Effector memory CD8-positive, alpha-beta T cell (primary cell): Measurements from ENCODE around the gene NODAL.

Experiments
- ATAC-seq: fragments of 150-1000 bp; cut with Tn5 transposase; replicated peaks from 2 replicates; pipeline ENCODE4 v1.10.0; 2021; ENCODE audit warnings: mild to moderate bottlenecking, moderate library complexity
- DNase-seq, 3 experiments: peaks; one replicate each; pipeline ENCODE4 v3.0.0; 2021
- H3K27ac Mint-ChIP-seq, 2 donors: one replicate each; pipeline ENCODE4 v1.8.0; 2022; ENCODE audit warnings: mild to moderate bottlenecking in 2 of 2, mixed read lengths in 2 of 2, moderate library complexity in 2 of 2
- H3K27me3 Mint-ChIP-seq, 2 donors: one replicate each; pipeline ENCODE4 v1.8.0; 2022; ENCODE audit warnings: mixed read lengths in 2 of 2
- H3K36me3 Mint-ChIP-seq: one replicate; pipeline ENCODE4 v1.8.0; 2022; ENCODE audit warnings: mild to moderate bottlenecking, moderate library complexity, mixed read lengths; ENCODE audit not compliant: insufficient read depth
- H3K4me1 Mint-ChIP-seq, 2 donors: one replicate each; pipeline ENCODE4 v1.8.0; 2022; ENCODE audit warnings: low read depth in 2 of 2, mixed read lengths in 2 of 2
- H3K4me3 Mint-ChIP-seq, 2 donors: one replicate each; pipeline ENCODE4 v1.8.0; 2022; ENCODE audit warnings: mild to moderate bottlenecking in 2 of 2, mixed read lengths in 2 of 2, moderate library complexity in 2 of 2
- H3K9me3 Mint-ChIP-seq, 2 donors: one replicate each; pipeline ENCODE4 v1.8.0; 2022; ENCODE audit warnings: mixed read lengths in 2 of 2

NODAL gene

GRCh38 chr10:70410608-70411007, 30.9 kb downstream of the NODAL start:
- Mint-ChIP-seq H3K27ac (peak overlapping the region in 1 of 2 donors; percentile 56), H3K27me3 (no peaks in the 10 kb centered on the region), H3K4me1 (peaks cover 38 to 71% of the 10 kb centered on the region in 2 donors), H3K4me3 (no peak overlapping the region), H3K36me3 (peaks cover 25% of the 10 kb centered on the region), H3K9me3 (no peaks in the 10 kb centered on the region)
- ATAC-seq (no peak), DNase-seq (no peak)

- peak overlapping the region in 1 of 2 donors; percentile 56 for H3K27ac Mint-ChIP-seq
Observed at GRCh38 chr10:70409772-70410171, 31.7 kb downstream of the NODAL start.

GRCh38 chr10:70405037-70405824, 36.2 kb downstream of the NODAL start:
- peaks cover 37 to 54% of the 10 kb centered on the region in 2 donors for H3K4me1 Mint-ChIP-seq
- peaks cover 26% of the 10 kb centered on the region for H3K36me3 Mint-ChIP-seq
- H3K27me3 Mint-ChIP-seq, result no peaks in the 10 kb centered on the region
- no peaks in the 10 kb centered on the region for H3K9me3 Mint-ChIP-seq
- H3K4me3 Mint-ChIP-seq, result peak overlapping the region; percentile 98 to 100
- DNase-seq (peak in 2 of 3 experiments; percentile 3 to 4), ATAC-seq (peak; percentile 33)
- H3K27ac Mint-ChIP-seq, result peak overlapping the region; percentile 87 to 94

More at GRCh38 chr10:70409772-70410171, 31.7 kb downstream of the NODAL start:
- DNase-seq (no peak), ATAC-seq (no peak)
- H3K36me3 Mint-ChIP-seq, result peaks cover 25% of the 10 kb centered on the region
- H3K4me3 Mint-ChIP-seq, result peak overlapping the region in 1 of 2 donors; percentile 21
- H3K9me3 Mint-ChIP-seq, result no peaks in the 10 kb centered on the region
- peaks cover 41 to 71% of the 10 kb centered on the region in 2 donors for H3K4me1 Mint-ChIP-seq
- H3K27me3 Mint-ChIP-seq, result no peaks in the 10 kb centered on the region

GRCh38 chr10:70404787-70405036, 36.8 kb downstream of the NODAL start:
- Mint-ChIP-seq H3K36me3 (peaks cover 23% of the 10 kb centered on the region), H3K4me1 (peaks cover 36 to 49% of the 10 kb centered on the region in 2 donors)

GRCh38 chr10:70404036-70404786, 37.3 kb downstream of the NODAL start, which contains the start of gene EIF4EBP2:
Gene EIF4EBP2 (plus strand): TSS chr10:70404145. CDS start chr10:70404402, 257 bp downstream.
- Mint-ChIP-seq H3K27ac (peak within 1 kb of the TSS; percentile 87 to 94), H3K4me3 (peak within 1 kb of the TSS; percentile 98 to 100), H3K9me3 (no peaks in the 10 kb centered on the region), H3K4me1 (peaks cover 34 to 44% of the 10 kb centered on the region in 2 donors), H3K27me3 (no peaks in the 10 kb centered on the region), H3K36me3 (peaks cover 22% of the 10 kb centered on the region)
- DNase-seq (peak; percentile 99 to 100 (median 99)), ATAC-seq (peak; percentile 93)

More at GRCh38 chr10:70404787-70405036, 36.8 kb downstream of the NODAL start:
- DNase-seq (no peak), ATAC-seq (no peak)
- H3K27ac Mint-ChIP-seq, result peak overlapping the region; percentile 87 to 94
- H3K9me3 Mint-ChIP-seq, result no peaks in the 10 kb centered on the region
- no peaks in the 10 kb centered on the region for H3K27me3 Mint-ChIP-seq
- peak overlapping the region; percentile 98 to 100 for H3K4me3 Mint-ChIP-seq

- ATAC-seq (no peak), DNase-seq (no peak)
- Mint-ChIP-seq H3K27me3 (no peaks in the 10 kb centered on the region), H3K27ac (peak overlapping the region; percentile 87 to 94), H3K4me1 (peaks cover 29 to 37% of the 10 kb centered on the region in 2 donors), H3K9me3 (no peaks in the 10 kb centered on the region), H3K36me3 (peaks cover 22% of the 10 kb centered on the region), H3K4me3 (peak overlapping the region; percentile 98 to 100)
Observed at GRCh38 chr10:70403483-70404035, 37.9 kb downstream of the NODAL start.

- Mint-ChIP-seq H3K36me3 (no peaks in the 10 kb centered on the region), H3K4me3 (no peak overlapping the region), H3K4me1 (peaks cover 3 to 10% of the 10 kb centered on the region in 2 donors), H3K27ac (no peak overlapping the region), H3K9me3 (no peaks in the 10 kb centered on the region), H3K27me3 (no peaks in the 10 kb centered on the region)
- DNase-seq (no peak), ATAC-seq (no peak)
Observed at GRCh38 chr10:70399177-70399576, 42.3 kb downstream of the NODAL start.

- Mint-ChIP-seq H3K27me3 (peaks cover 8 to 12% of the 10 kb centered on the region in 2 donors), H3K4me3 (no peak overlapping the region), H3K27ac (no peak overlapping the region), H3K9me3 (no peaks in the 10 kb centered on the region), H3K36me3 (no peaks in the 10 kb centered on the region), H3K4me1 (no peaks in the 10 kb centered on the region)
- DNase-seq (no peak), ATAC-seq (no peak)
Observed at GRCh38 chr10:70396140-70396539, 45.3 kb downstream of the NODAL start.

GRCh38 chr10:70391654-70392053, 49.8 kb downstream of the NODAL start:
- no peaks in the 10 kb centered on the region for H3K9me3 Mint-ChIP-seq
- no peak overlapping the region for H3K4me3 Mint-ChIP-seq
- ATAC-seq (no peak), DNase-seq (no peak)
- H3K27ac Mint-ChIP-seq, result no peak overlapping the region
- H3K27me3 Mint-ChIP-seq, result peaks cover 14 to 26% of the 10 kb centered on the region in 2 donors
- no peaks in the 10 kb centered on the region for H3K4me1 Mint-ChIP-seq
- H3K36me3 Mint-ChIP-seq, result no peaks in the 10 kb centered on the region
